HL-60 (cell line): ENCODE measurements around the gene COPB1.

ENCODE experiments used
- POLR2AphosphoS5 ChIP-seq: IDR thresholded peaks from 2 replicates; pipeline ENCODE4 v1.6.1; 2012; ENCODE audit warnings: low read depth
- TF ChIP-seq, protein P1 (sequence below): IDR thresholded peaks from one replicate; pipeline ENCODE4 v1.5.1; 2011; ENCODE audit warnings: low read length, control low read depth, inconsistent platforms; ENCODE audit not compliant: insufficient read depth
- TF ChIP-seq, protein P2 (sequence below): IDR thresholded peaks from 2 replicates; pipeline ENCODE4 v1.6.1; 2012; ENCODE audit warnings: low read depth; ENCODE audit not compliant: insufficient replicate concordance

DNA sequence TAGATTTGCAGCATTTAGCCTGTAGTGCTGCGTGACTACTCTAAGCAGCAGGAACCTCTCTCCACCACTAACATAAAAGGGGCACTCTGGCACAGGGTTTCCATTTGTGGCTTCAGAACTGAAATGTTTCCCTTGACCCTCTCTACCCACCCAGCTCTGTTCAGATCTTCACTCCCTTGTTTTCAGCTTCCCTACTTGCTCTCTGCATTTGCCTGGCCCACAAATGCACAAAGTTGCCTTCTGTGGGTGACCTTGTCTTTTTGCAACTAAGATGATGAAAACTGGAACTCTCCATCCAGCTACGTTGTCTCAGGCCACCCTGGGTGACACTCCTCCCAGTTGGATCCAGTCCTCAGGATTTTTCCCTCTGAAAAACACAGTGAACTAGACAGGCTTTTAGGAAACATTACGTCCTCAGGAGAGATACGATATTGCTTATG is 40.4 kb upstream of the COPB1 start:
- TF ChIP-seq POLR2AphosphoS5: no peak
- TF ChIP-seq, protein P1, sequence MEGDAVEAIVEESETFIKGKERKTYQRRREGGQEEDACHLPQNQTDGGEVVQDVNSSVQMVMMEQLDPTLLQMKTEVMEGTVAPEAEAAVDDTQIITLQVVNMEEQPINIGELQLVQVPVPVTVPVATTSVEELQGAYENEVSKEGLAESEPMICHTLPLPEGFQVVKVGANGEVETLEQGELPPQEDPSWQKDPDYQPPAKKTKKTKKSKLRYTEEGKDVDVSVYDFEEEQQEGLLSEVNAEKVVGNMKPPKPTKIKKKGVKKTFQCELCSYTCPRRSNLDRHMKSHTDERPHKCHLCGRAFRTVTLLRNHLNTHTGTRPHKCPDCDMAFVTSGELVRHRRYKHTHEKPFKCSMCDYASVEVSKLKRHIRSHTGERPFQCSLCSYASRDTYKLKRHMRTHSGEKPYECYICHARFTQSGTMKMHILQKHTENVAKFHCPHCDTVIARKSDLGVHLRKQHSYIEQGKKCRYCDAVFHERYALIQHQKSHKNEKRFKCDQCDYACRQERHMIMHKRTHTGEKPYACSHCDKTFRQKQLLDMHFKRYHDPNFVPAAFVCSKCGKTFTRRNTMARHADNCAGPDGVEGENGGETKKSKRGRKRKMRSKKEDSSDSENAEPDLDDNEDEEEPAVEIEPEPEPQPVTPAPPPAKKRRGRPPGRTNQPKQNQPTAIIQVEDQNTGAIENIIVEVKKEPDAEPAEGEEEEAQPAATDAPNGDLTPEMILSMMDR: no peak
- TF ChIP-seq, protein P2, sequence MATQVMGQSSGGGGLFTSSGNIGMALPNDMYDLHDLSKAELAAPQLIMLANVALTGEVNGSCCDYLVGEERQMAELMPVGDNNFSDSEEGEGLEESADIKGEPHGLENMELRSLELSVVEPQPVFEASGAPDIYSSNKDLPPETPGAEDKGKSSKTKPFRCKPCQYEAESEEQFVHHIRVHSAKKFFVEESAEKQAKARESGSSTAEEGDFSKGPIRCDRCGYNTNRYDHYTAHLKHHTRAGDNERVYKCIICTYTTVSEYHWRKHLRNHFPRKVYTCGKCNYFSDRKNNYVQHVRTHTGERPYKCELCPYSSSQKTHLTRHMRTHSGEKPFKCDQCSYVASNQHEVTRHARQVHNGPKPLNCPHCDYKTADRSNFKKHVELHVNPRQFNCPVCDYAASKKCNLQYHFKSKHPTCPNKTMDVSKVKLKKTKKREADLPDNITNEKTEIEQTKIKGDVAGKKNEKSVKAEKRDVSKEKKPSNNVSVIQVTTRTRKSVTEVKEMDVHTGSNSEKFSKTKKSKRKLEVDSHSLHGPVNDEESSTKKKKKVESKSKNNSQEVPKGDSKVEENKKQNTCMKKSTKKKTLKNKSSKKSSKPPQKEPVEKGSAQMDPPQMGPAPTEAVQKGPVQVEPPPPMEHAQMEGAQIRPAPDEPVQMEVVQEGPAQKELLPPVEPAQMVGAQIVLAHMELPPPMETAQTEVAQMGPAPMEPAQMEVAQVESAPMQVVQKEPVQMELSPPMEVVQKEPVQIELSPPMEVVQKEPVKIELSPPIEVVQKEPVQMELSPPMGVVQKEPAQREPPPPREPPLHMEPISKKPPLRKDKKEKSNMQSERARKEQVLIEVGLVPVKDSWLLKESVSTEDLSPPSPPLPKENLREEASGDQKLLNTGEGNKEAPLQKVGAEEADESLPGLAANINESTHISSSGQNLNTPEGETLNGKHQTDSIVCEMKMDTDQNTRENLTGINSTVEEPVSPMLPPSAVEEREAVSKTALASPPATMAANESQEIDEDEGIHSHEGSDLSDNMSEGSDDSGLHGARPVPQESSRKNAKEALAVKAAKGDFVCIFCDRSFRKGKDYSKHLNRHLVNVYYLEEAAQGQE: no peak
